H1 (cell line): ENCODE measurements around the gene PPP1R12C. TPM values are rescaled to one million over a fixed set of nuclear protein-coding genes. Genes with fewer than 3 reads are reported as not detected.
"Not testable (repeated sequence)": the region's sequence is repeated elsewhere in the genome, so short reads cannot be mapped to it uniquely, and the experiment has no call there.

ENCODE experiments used
- CTCF ChIA-PET: fragments of 300-600 bp; sonication (Branson Sonifier 250); formaldehyde crosslinking; loops from one replicate; lab custom pipeline; 2021; ENCODE audit not compliant: partially characterized antibody; lab: Charles Lee
- POLR2A ChIA-PET: fragments of 300-600 bp; sonication (Branson Sonifier 250); formaldehyde crosslinking; loops from one replicate; lab custom pipeline; 2021; ENCODE audit warnings: inconsistent platforms; ENCODE audit not compliant: partially characterized antibody; lab: Charles Lee
- DNase-seq, 2 experiments: peaks; one replicate each; pipeline versions ENCODE4 v3.0.0 to v3.0.0-alpha.2; 2010 to 2022; ENCODE audit warnings: low spot score in 2 of 2, low read depth in 1 of 2, mixed read lengths in 1 of 2
- FAIRE-seq: peaks from 2 replicates; lab custom pipeline; 2011; peaks lifted over from hg19 to GRCh38; lab: Jason Lieb, UNC
- H2AFZ ChIP-seq: 2 replicates; pipeline ENCODE4 v1.8.1; 2012; ENCODE audit warnings: low read length, inconsistent platforms
- H2AK5ac ChIP-seq: 2 replicates; pipeline ENCODE4 v1.6.1; 2013; ENCODE audit warnings: low read depth, low read length
- H2BK120ac ChIP-seq: replicated peaks from 2 replicates; pipeline ENCODE3; 2013; ENCODE audit warnings: low read depth, low read length, inconsistent platforms
- H2BK12ac ChIP-seq: 2 replicates; pipeline ENCODE4 v1.6.1; 2013; ENCODE audit warnings: low read depth, low read length
- H2BK15ac ChIP-seq: 2 replicates; pipeline ENCODE4 v1.6.1; 2013; ENCODE audit warnings: low read length
- H2BK20ac ChIP-seq: 2 replicates; pipeline ENCODE4 v1.6.1; 2013; ENCODE audit warnings: low read length
- H2BK5ac ChIP-seq: 2 replicates; pipeline ENCODE4 v1.6.1; 2013; ENCODE audit warnings: low read depth, low read length
- H3K14ac ChIP-seq: 2 replicates; pipeline ENCODE4 v1.6.1; 2013; ENCODE audit warnings: inconsistent platforms; ENCODE audit not compliant: insufficient read length
- H3K18ac ChIP-seq: 2 replicates; pipeline ENCODE4 v1.6.1; 2013; ENCODE audit warnings: low read length; ENCODE audit errors: extremely low read depth
- H3K23ac ChIP-seq: 2 replicates; pipeline ENCODE4 v1.6.1; 2013; ENCODE audit warnings: inconsistent platforms; ENCODE audit not compliant: insufficient read length
- H3K23me2 ChIP-seq: 2 replicates; pipeline ENCODE4 v1.6.1; 2013; ENCODE audit warnings: low read depth, low read length
- H3K27ac ChIP-seq: 2 replicates; pipeline ENCODE4 v1.6.1; 2011; ENCODE audit warnings: low read depth, low read length, inconsistent platforms
- H3K27me3 ChIP-seq, 4 experiments: replicated peaks in 1 of 4; 1 replicate in 1 of 4; 2 replicates in 3 of 4; pipeline versions ENCODE4 v1.6.1 to v1.8.1; 2011 to 2013; ENCODE audit warnings: low read length in 3 of 4, mild to moderate bottlenecking in 3 of 4, inconsistent platforms in 2 of 4, mixed read lengths in 2 of 4, moderate library complexity in 1 of 4; ENCODE audit not compliant: control insufficient read depth in 3 of 4, insufficient read depth in 3 of 4; ENCODE audit errors: extremely low read depth in 1 of 4
- H3K36me3 ChIP-seq, 4 experiments: 2 replicates each; pipeline versions ENCODE4 v1.6.1 to v1.8.1; 2011 to 2013; ENCODE audit warnings: mild to moderate bottlenecking in 4 of 4, low read length in 3 of 4, moderate library complexity in 2 of 4, control low read depth in 1 of 4, inconsistent platforms in 1 of 4; ENCODE audit not compliant: insufficient read depth in 4 of 4, control insufficient read depth in 2 of 4
- H3K4ac ChIP-seq: replicated peaks from 2 replicates; pipeline ENCODE3; 2013; ENCODE audit warnings: low read length, low read depth, mixed read lengths, inconsistent platforms; ENCODE audit not compliant: insufficient read length
- H3K4me1 ChIP-seq, 4 experiments: replicated peaks in 1 of 4; 1 replicate in 1 of 4; 2 replicates in 3 of 4; pipeline versions ENCODE4 v1.6.1 to v1.8.1; 2011 to 2013; ENCODE audit warnings: low read length in 3 of 4, inconsistent platforms in 2 of 4, mixed read lengths in 1 of 4; ENCODE audit not compliant: insufficient read depth in 4 of 4, control insufficient read depth in 3 of 4
- H3K4me2 ChIP-seq, 2 experiments: 2 replicates each; pipeline versions ENCODE4 v1.6.1 to v1.8.1; 2011 to 2013; ENCODE audit warnings: low read depth in 2 of 2, low read length in 2 of 2, control low read depth in 1 of 2, inconsistent platforms in 1 of 2, mild to moderate bottlenecking in 1 of 2; ENCODE audit not compliant: insufficient read depth in 1 of 2
- H3K4me3 ChIP-seq, 4 experiments: fragments of 200-600, 300-600 bp in 1 of 4; sonication (generic), shearing (Covaris generic), sonication (Bioruptor Twin) in 1 of 4; 2 replicates each; pipeline versions ENCODE4 v1.5.1 to v1.8.1; 2011 to 2016; ENCODE audit warnings: low read length in 4 of 4, low read depth in 3 of 4, control low read depth in 2 of 4, inconsistent platforms in 2 of 4, mild to moderate bottlenecking in 2 of 4, mixed read lengths in 1 of 4, moderate library complexity in 1 of 4; ENCODE audit not compliant: insufficient read depth in 2 of 4; ENCODE audit errors: extremely low read depth in 1 of 4
- H3K56ac ChIP-seq: replicated peaks from 2 replicates; pipeline ENCODE3; 2013; ENCODE audit warnings: low read depth, mild to moderate bottlenecking, mixed read lengths, low read length, inconsistent platforms; ENCODE audit not compliant: insufficient read length
- H3K79me1 ChIP-seq: 2 replicates; pipeline ENCODE4 v1.6.1; 2013; ENCODE audit warnings: low read depth, low read length, control low read depth
- H3K79me2 ChIP-seq, 2 experiments: 2 replicates each; pipeline versions ENCODE4 v1.6.1 to v1.8.1; 2012 to 2013; ENCODE audit warnings: low read length in 2 of 2, mild to moderate bottlenecking in 2 of 2, inconsistent platforms in 1 of 2; ENCODE audit not compliant: insufficient read depth in 2 of 2, control insufficient read depth in 1 of 2
- H3K9ac ChIP-seq, 4 experiments: replicated peaks in 1 of 4; 1 replicate in 1 of 4; 2 replicates in 3 of 4; pipeline versions ENCODE4 v1.6.1 to v1.8.1; 2011 to 2013; ENCODE audit warnings: low read depth in 3 of 4, low read length in 3 of 4, control low read depth in 2 of 4, mild to moderate bottlenecking in 2 of 4, moderate library complexity in 2 of 4, inconsistent platforms in 1 of 4; ENCODE audit errors: extremely low read depth in 1 of 4
- H3K9me3 ChIP-seq, 2 experiments: 2 replicates each; pipeline versions ENCODE4 v1.6.1 to v1.8.1; 2012 to 2013; ENCODE audit warnings: mild to moderate bottlenecking in 2 of 2, moderate library complexity in 2 of 2, control low read depth in 1 of 2, inconsistent platforms in 1 of 2, low read depth in 1 of 2, low read length in 1 of 2, mixed read lengths in 1 of 2; ENCODE audit not compliant: insufficient read depth in 2 of 2
- H4K20me1 ChIP-seq, 2 experiments: replicated peaks in 1 of 2; 2 replicates each; pipeline versions ENCODE3 to v1.8.1; 2011 to 2013; ENCODE audit warnings: inconsistent platforms in 2 of 2, low read length in 2 of 2, mild to moderate bottlenecking in 1 of 2; ENCODE audit not compliant: insufficient read depth in 2 of 2, control insufficient read depth in 1 of 2
- H4K5ac ChIP-seq: 2 replicates; pipeline ENCODE4 v1.6.1; 2013; ENCODE audit warnings: low read length, low read depth, mixed read lengths, inconsistent platforms; ENCODE audit not compliant: insufficient read length
- H4K8ac ChIP-seq: 2 replicates; pipeline ENCODE4 v1.8.0; 2013; ENCODE audit warnings: mild to moderate bottlenecking, moderate library complexity, low read length, inconsistent platforms; ENCODE audit not compliant: insufficient read depth; ENCODE audit errors: extremely low read depth
- H4K91ac ChIP-seq: replicated peaks from 2 replicates; pipeline ENCODE3; 2013; ENCODE audit warnings: low read length, mixed read lengths, inconsistent platforms; ENCODE audit not compliant: insufficient read length
- BCL11A ChIP-seq, 2 experiments: IDR thresholded peaks; one replicate each; pipeline ENCODE4 v1.6.1; 2011; ENCODE audit warnings: low read depth in 2 of 2, low read length in 2 of 2, mild to moderate bottlenecking in 2 of 2
- SIN3A ChIP-seq, 2 experiments: IDR thresholded peaks in 1 of 2; conservative IDR thresholded peaks in 1 of 2; 2 replicates each; pipeline ENCODE4 v1.6.1; 2011 to 2012; ENCODE audit warnings: low read length in 2 of 2, improper control_type of control experiment in 1 of 2, low read depth in 1 of 2, mild to moderate bottlenecking in 1 of 2
- WGBS, 2 experiments: shearing (Covaris generic) in 1 of 2; methylation state at CpG; one replicate each; pipeline versions ENCODE4 v1.1.6 to v1.1.7; 2013 to 2015; ENCODE audit warnings: low lambda C conversion rate in 2 of 2, mixed read lengths in 2 of 2, inconsistent platforms in 1 of 2, low coverage in 1 of 2, missing lambda C conversion rate in 1 of 2; ENCODE audit not compliant: insufficient replicate concordance in 2 of 2, insufficient coverage in 1 of 2, insufficient read length in 1 of 2; ENCODE audit errors: extremely low coverage in 1 of 2, missing lambda C conversion rate in 1 of 2; 5-methylcytosine and 5-hydroxymethylcytosine counted together
- polyA plus RNA-seq, 7 experiments: library from polyadenylated mRNA; depleted of rRNA in 3 of 7; stranded (reverse) in 5 of 7; unstranded in 2 of 7; fragments of >200 nt in 5 of 7; fragments of 200-250 nt in 2 of 7; gene quantifications; 1 replicate in 5 of 7; 2 replicates in 1 of 7; 4 replicates in 1 of 7; pipeline versions ENCODE4 v1.2.1 to v1.2.3, GENCODE V29; 2011 to 2013; ENCODE audit warnings: missing spikeins in 2 of 7, mixed read lengths in 2 of 7
- total RNA-seq: library from RNA; stranded (reverse); fragmentation: NEBNext Ultra II Directional; extraction: Animal tissue kit (Norgen Biotek cat#: 25700); gene quantifications from 2 replicates; pipeline ENCODE4 v1.2.1, GENCODE V29; 2021
- TF ChIP-seq, protein P1 (sequence below): IDR thresholded peaks from 2 replicates; pipeline ENCODE4 v1.6.1; 2012; ENCODE audit warnings: low read length, inconsistent platforms

Gene PPP1R12C
- total and polyA plus RNA-seq, 2 of the 8 experiments (the other 6 are each of a cell fraction or from before 2014, with no cell fraction given): 31.7 to 71.5 TPM

GRCh38 chr19:55062735-55063491 is 54.5 kb downstream of the PPP1R12C start, which contains the start of gene RDH13 (continued):
- TF ChIP-seq, protein P1, sequence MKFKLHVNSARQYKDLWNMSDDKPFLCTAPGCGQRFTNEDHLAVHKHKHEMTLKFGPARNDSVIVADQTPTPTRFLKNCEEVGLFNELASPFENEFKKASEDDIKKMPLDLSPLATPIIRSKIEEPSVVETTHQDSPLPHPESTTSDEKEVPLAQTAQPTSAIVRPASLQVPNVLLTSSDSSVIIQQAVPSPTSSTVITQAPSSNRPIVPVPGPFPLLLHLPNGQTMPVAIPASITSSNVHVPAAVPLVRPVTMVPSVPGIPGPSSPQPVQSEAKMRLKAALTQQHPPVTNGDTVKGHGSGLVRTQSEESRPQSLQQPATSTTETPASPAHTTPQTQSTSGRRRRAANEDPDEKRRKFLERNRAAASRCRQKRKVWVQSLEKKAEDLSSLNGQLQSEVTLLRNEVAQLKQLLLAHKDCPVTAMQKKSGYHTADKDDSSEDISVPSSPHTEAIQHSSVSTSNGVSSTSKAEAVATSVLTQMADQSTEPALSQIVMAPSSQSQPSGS: no peak
- TF ChIP-seq SIN3A (conservative IDR thresholded peaks at IDR 0.05 in 1 of 2, IDR thresholded peaks at IDR 0.05 in 1 of 2; ENCODE audit: low read depth in 1 of 2, low read length in 2 of 2) (peak; percentile 42 to 85; a peak in 2 of 4 replicates), BCL11A (IDR thresholded peaks at IDR 0.05; ENCODE audit: low read depth in 2 of 2, low read length in 2 of 2) (no peak)

- H3K9ac ChIP-seq, H3K4me1 ChIP-seq, H2BK20ac ChIP-seq, H3K4ac ChIP-seq, H3K4me3 ChIP-seq, H4K91ac ChIP-seq, H2BK120ac ChIP-seq, H3K79me1 ChIP-seq, H2AK5ac ChIP-seq, H2BK5ac ChIP-seq, H3K79me2 ChIP-seq, H3K56ac ChIP-seq, H2BK12ac ChIP-seq, H4K5ac ChIP-seq, H2BK15ac ChIP-seq, H3K27ac ChIP-seq, H3K18ac ChIP-seq, H3K4me2 ChIP-seq, H4K8ac ChIP-seq, FAIRE-seq, H3K9me3 ChIP-seq, H3K23me2 ChIP-seq, H2AFZ ChIP-seq, H3K23ac ChIP-seq, DNase-seq, H3K14ac ChIP-seq: not testable (repeated sequence)
- ChIA-PET POLR2A (interaction anchor here (1.0 to 3.0 kb wide), 3 partner anchors 13 to 63 kb away, joined by 3 to 10 read pairs (median 3); no protein-coding TSS in a partner anchor), CTCF (interaction anchor here (1.3 kb wide), 1 partner anchor 81 kb away, joined by 3 read pairs; no protein-coding TSS in a partner anchor)
- Histone ChIP-seq H3K36me3 (peaks cover 3 to 31% (median 15%) of the 10 kb centered on the region in 4 experiments; a peak in 6 of 8 replicates), H3K27me3 (peaks cover 0 to 12% (median 7%) of the 10 kb centered on the region in 4 experiments; a peak in 5 of 7 replicates), H4K20me1 (peaks cover 0 to 11% of the 10 kb centered on the region in 2 experiments)
- 95% methylated on average over 9 of the region's 9 CpGs; no CpG with 5 or more reads in 1 of the 2 experiments for WGBS, 2 experiments
These were observed 57.1 kb downstream of the PPP1R12C start for GRCh38 chr19:55060287-55060686.
